Measurements from ENCODE around the gene AZIN2. TPM values are rescaled to one million over a fixed set of nuclear protein-coding genes. Genes with fewer than 3 reads are reported as not detected.

Gene AZIN2
- total RNA-seq, 1 experiment from 2014 or later = 7.3 TPM

DNA sequence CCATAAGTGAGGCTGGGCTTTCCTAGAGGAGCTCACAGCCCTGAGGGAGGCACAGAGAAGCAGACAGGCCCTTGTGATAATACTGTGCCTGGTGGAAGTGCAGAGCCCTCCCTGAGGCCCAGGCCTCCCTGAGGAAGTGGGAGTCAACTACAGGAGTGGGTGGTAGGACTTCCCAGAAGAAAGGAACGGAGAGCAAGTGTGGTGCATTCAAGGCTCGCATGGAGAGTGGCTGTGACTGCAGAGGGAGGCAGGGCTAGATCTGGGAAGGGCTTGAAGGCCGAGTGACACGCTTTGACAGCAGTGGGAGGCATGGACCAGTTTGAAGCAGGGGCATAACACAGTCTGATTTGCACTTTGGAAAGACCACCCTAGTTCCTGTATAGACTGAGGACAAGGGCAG, 37.3 kb downstream of the AZIN2 start:
- Histone ChIP-seq H3K27me3 (ENCODE audit: insufficient read depth, low read depth) (no peaks in the 10 kb centered on the region), H4K20me1 (ENCODE audit: insufficient read depth) (no peaks in the 10 kb centered on the region), H3F3A (ENCODE audit: insufficient read depth, low read depth) (no peaks in the 10 kb centered on the region; the same call in 1 of the 2 replicates), H3K79me2 (ENCODE audit: low read depth) (no peaks in the 10 kb centered on the region), H3K4me1 (replicated peaks; ENCODE audit: insufficient read depth) (no peaks in the 10 kb centered on the region), H3K9me2 (ENCODE audit: insufficient read depth) (no peaks in the 10 kb centered on the region), H2AFZ (no peak overlapping the region), H3K4me3 (no peak overlapping the region), H3K4me2 (no peak overlapping the region), H3K36me3 (ENCODE audit: low read depth) (no peaks in the 10 kb centered on the region), H3K27ac (no peak overlapping the region), H3K9me3 (ENCODE audit: insufficient read depth, low read depth) (no peaks in the 10 kb centered on the region)
- ChIA-PET POLR2A (ENCODE audit: unreplicated experiment) (no interaction called here), CTCF (no interaction called here)
- BruUV-seq (replicated peaks) = no TSS peak
- no peak for DNase-seq
- TF ChIP-seq CTCF (conservative IDR thresholded peaks at IDR 0.05) (no peak), EZH2 (IDR thresholded peaks at IDR 0.05; ENCODE audit: low read depth) (no peak)
- intact Hi-C loops (cut with micrococcal nuclease; ENCODE audit: unreplicated experiment) = no loop called here

DNA sequence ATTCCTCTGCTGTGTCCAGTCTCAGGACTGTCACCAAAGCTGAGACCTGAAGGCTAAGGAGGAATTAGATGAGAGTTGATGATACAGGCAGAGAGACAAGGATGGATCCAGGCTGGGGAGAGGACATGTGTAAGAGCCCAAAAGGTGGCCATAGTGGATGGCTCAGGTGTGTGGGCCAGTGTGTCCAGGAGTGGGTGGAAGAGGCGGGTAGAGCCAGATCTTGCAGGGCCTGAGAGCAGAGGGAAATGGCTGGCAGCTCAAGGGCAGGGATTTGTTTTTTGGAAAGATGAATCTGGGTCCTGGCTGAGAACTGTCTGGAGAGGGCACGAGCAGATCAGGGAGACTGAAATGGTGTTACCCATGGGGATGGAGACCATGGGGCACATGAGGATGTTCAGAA, 38.1 kb downstream of the AZIN2 start:
- ChIA-PET CTCF (no interaction called here), POLR2A (ENCODE audit: unreplicated experiment) (no interaction called here)
- Histone ChIP-seq H3K79me2 (ENCODE audit: low read depth) (no peaks in the 10 kb centered on the region), H3K9me3 (ENCODE audit: insufficient read depth, low read depth) (no peaks in the 10 kb centered on the region), H3K27me3 (ENCODE audit: insufficient read depth, low read depth) (no peaks in the 10 kb centered on the region), H3K4me2 (no peak overlapping the region), H4K20me1 (ENCODE audit: insufficient read depth) (no peaks in the 10 kb centered on the region), H3K36me3 (ENCODE audit: low read depth) (no peaks in the 10 kb centered on the region), H3K4me3 (no peak overlapping the region), H3F3A (ENCODE audit: insufficient read depth, low read depth) (no peaks in the 10 kb centered on the region; the same call in 1 of the 2 replicates), H2AFZ (no peak overlapping the region), H3K4me1 (replicated peaks; ENCODE audit: insufficient read depth) (no peaks in the 10 kb centered on the region), H3K9me2 (ENCODE audit: insufficient read depth) (no peaks in the 10 kb centered on the region), H3K27ac (no peak overlapping the region)
- BruUV-seq (replicated peaks) = no TSS peak
- intact Hi-C loops (cut with micrococcal nuclease; ENCODE audit: unreplicated experiment) = no loop called here
- TF ChIP-seq EZH2 (IDR thresholded peaks at IDR 0.05; ENCODE audit: low read depth) (no peak), CTCF (conservative IDR thresholded peaks at IDR 0.05) (no peak)
- no peak for DNase-seq

GRCh38 chr1:33119532-33120217, 38.7 kb downstream of the AZIN2 start:
- DNase-seq = no peak
- TF ChIP-seq CTCF (conservative IDR thresholded peaks at IDR 0.05) (no peak), EZH2 (IDR thresholded peaks at IDR 0.05; ENCODE audit: low read depth) (no peak)
- no peaks in the 10 kb centered on the region for H3K36me3 ChIP-seq (ENCODE audit: low read depth)
- no peaks in the 10 kb centered on the region for H3K79me2 ChIP-seq (ENCODE audit: low read depth)
- no peak overlapping the region for H2AFZ ChIP-seq
- CTCF ChIA-PET = no interaction called here
- no peak overlapping the region for H3K4me2 ChIP-seq
- H3K27me3 ChIP-seq (ENCODE audit: insufficient read depth, low read depth) = no peaks in the 10 kb centered on the region
- no peaks in the 10 kb centered on the region for H3K9me2 ChIP-seq (ENCODE audit: insufficient read depth)
- H3K4me1 ChIP-seq (replicated peaks; ENCODE audit: insufficient read depth) = no peaks in the 10 kb centered on the region
- no peaks in the 10 kb centered on the region for H4K20me1 ChIP-seq (ENCODE audit: insufficient read depth)
- H3K4me3 ChIP-seq = no peak overlapping the region
- BruUV-seq (replicated peaks) = no TSS peak
- POLR2A ChIA-PET (ENCODE audit: unreplicated experiment) = no interaction called here
- no peak overlapping the region for H3K27ac ChIP-seq
- intact Hi-C loops (cut with micrococcal nuclease; ENCODE audit: unreplicated experiment) = no loop called here
- no peaks in the 10 kb centered on the region for H3K9me3 ChIP-seq (ENCODE audit: insufficient read depth, low read depth)
- peaks cover 2% of the 10 kb centered on the region; the same call in 1 of the 2 replicates for H3F3A ChIP-seq (ENCODE audit: insufficient read depth, low read depth)

All from PC-9 (cell line).